BE2C (cell line): ENCODE measurements around the gene PTPRM.

ENCODE experiments used
- DNase-seq: peaks from one replicate; pipeline ENCODE4 v3.0.0-alpha.2; 2020
- H3K27me3 ChIP-seq: fragments of 250-450 bp; sonication (Bioruptor Pico); 2 replicates; pipeline ENCODE4 v1.5.1; 2020; ENCODE audit warnings: mild to moderate bottlenecking
- H3K36me3 ChIP-seq: fragments of 250-450 bp; sonication (Bioruptor Pico); 2 replicates; pipeline ENCODE4 v1.5.1; 2020; ENCODE audit warnings: mild to moderate bottlenecking
- H3K4me1 ChIP-seq: fragments of 250-450 bp; sonication (Bioruptor Pico); 2 replicates; pipeline ENCODE4 v1.5.1; 2020
- H3K4me3 ChIP-seq: 2 replicates; pipeline ENCODE4 v1.5.1; 2011; ENCODE audit warnings: low read depth, low read length
- H3K9me3 ChIP-seq: fragments of 250-450 bp; sonication (Bioruptor Pico); 2 replicates; pipeline ENCODE4 v1.5.1; 2020
- TF ChIP-seq, protein P1 (sequence below): IDR thresholded peaks from 2 replicates; pipeline ENCODE4 v1.5.1; 2012; ENCODE audit warnings: mild to moderate bottlenecking, low read depth, low read length

The PTPRM gene

GRCh38 chr18:7677424-7677823 is 110.3 kb downstream of the PTPRM start:
- Histone ChIP-seq H3K4me3 (no peak overlapping the region), H3K4me1 (no peaks in the 10 kb centered on the region), H3K9me3 (no peaks in the 10 kb centered on the region), H3K36me3 (no peaks in the 10 kb centered on the region), H3K27me3 (no peaks in the 10 kb centered on the region)
- TF ChIP-seq, protein P1, sequence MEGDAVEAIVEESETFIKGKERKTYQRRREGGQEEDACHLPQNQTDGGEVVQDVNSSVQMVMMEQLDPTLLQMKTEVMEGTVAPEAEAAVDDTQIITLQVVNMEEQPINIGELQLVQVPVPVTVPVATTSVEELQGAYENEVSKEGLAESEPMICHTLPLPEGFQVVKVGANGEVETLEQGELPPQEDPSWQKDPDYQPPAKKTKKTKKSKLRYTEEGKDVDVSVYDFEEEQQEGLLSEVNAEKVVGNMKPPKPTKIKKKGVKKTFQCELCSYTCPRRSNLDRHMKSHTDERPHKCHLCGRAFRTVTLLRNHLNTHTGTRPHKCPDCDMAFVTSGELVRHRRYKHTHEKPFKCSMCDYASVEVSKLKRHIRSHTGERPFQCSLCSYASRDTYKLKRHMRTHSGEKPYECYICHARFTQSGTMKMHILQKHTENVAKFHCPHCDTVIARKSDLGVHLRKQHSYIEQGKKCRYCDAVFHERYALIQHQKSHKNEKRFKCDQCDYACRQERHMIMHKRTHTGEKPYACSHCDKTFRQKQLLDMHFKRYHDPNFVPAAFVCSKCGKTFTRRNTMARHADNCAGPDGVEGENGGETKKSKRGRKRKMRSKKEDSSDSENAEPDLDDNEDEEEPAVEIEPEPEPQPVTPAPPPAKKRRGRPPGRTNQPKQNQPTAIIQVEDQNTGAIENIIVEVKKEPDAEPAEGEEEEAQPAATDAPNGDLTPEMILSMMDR = no peak
- DNase-seq = no peak

DNA sequence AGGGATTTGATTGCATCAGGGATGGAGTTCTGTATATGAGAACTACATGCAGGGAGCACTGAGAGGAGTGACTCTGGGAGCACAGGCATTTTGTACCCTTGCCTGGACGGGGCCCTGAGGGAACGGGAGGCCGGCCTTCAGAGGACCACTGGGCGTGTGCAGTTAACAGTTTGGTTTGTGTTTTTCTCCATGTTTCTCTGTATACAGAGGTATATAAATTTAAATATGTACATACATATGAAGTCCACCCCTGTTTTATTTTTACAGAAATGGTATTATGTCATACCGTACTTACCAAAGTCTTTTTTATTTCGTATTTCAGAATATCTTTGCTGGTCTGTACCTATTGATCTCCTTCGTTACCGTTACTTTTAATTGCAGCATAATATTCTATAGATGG is 111.3 kb downstream of the PTPRM start:
- no peak for DNase-seq
- TF ChIP-seq, protein P1 = no peak
- H3K4me3 ChIP-seq = no peak overlapping the region

GRCh38 chr18:7678801-7679200 is 111.7 kb downstream of the PTPRM start:
- H3K4me3 ChIP-seq = no peak overlapping the region
- no peaks in the 10 kb centered on the region for H3K27me3 ChIP-seq
- TF ChIP-seq, protein P1 = no peak

More for the DNA sequence above, 111.3 kb downstream of the PTPRM start:
- no peaks in the 10 kb centered on the region for H3K27me3 ChIP-seq
- no peaks in the 10 kb centered on the region for H3K9me3 ChIP-seq
- H3K4me1 ChIP-seq = no peaks in the 10 kb centered on the region
- no peaks in the 10 kb centered on the region for H3K36me3 ChIP-seq

DNA sequence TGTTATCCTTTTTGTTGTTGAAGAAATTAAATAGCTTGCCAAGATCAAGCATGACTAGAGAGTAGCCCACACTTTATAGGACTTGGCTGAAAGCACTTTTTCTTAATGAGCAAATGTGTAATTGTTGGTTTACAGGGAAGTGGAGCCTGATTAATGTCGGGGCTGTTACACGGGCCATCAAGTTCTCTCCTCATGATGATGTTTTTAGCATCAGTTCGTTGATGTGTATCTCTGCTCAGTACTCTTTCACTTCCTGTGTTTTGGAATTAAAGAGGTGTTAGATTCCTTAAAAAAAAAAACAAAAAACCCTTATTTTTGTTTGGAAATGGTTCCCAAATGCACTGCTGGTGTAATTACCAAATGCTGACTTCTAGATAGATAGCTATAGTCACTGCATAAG is 114.2 kb downstream of the PTPRM start:
- Histone ChIP-seq H3K4me1 (no peaks in the 10 kb centered on the region), H3K9me3 (no peaks in the 10 kb centered on the region), H3K27me3 (no peaks in the 10 kb centered on the region), H3K36me3 (no peaks in the 10 kb centered on the region), H3K4me3 (no peak overlapping the region)
- TF ChIP-seq, protein P1 = no peak
- no peak for DNase-seq

More at GRCh38 chr18:7678801-7679200, 111.7 kb downstream of the PTPRM start:
- H3K9me3 ChIP-seq = no peaks in the 10 kb centered on the region
- no peak for DNase-seq
- H3K4me1 ChIP-seq = no peaks in the 10 kb centered on the region
- no peaks in the 10 kb centered on the region for H3K36me3 ChIP-seq

DNA sequence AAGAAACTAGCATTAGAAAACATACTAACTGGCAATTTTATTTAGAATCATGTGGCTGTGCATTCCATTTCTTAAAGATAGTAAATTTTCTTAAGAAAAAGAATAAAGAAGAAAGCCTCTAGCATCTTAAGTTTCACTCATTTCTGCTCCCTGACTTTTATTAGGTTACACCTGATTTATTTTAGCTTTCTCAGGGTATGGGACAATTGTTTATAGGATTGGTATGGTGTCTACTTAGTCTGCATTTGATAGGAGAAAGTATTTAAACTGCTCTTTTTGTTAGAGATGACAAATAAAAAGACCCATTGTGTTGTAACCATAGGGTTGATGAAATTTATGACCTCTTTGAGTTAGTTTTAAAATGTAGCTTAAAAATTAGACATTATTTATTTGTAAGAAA is 115.2 kb downstream of the PTPRM start:
- Histone ChIP-seq H3K4me1 (no peaks in the 10 kb centered on the region), H3K4me3 (no peak overlapping the region), H3K9me3 (no peaks in the 10 kb centered on the region), H3K27me3 (no peaks in the 10 kb centered on the region), H3K36me3 (no peaks in the 10 kb centered on the region)
- DNase-seq = no peak
- TF ChIP-seq, protein P1 = no peak

- no peak for DNase-seq
- TF ChIP-seq, protein P1 = no peak
- Histone ChIP-seq H3K27me3 (no peaks in the 10 kb centered on the region), H3K36me3 (no peaks in the 10 kb centered on the region), H3K4me1 (no peaks in the 10 kb centered on the region), H3K9me3 (no peaks in the 10 kb centered on the region), H3K4me3 (no peak overlapping the region)
Observed at GRCh38 chr18:7683753-7684152, 116.6 kb downstream of the PTPRM start.
